Neutrophil (primary cell): ENCODE results near the gene VSIR.

Experiments
- H3K27ac ChIP-seq: fragments of 200-600 bp; sonication (generic); 2 replicates; pipeline ENCODE4 v1.5.1; 2016; ENCODE audit warnings: mild to moderate bottlenecking, moderate library complexity
- H3K27me3 ChIP-seq: fragments of 200-600 bp; sonication (generic); 2 replicates; pipeline ENCODE4 v1.6.0; 2016; ENCODE audit warnings: mild to moderate bottlenecking
- H3K36me3 ChIP-seq: fragments of 200-600 bp; sonication (generic); 2 replicates; pipeline ENCODE4 v1.5.1; 2017
- H3K4me1 ChIP-seq, 2 experiments: fragments of 200-600 bp in 1 of 2; sonication (generic) in 1 of 2; 1 replicate in 1 of 2; 2 replicates in 1 of 2; pipeline versions ENCODE4 v1.5.1 to v1.6.1; 2013 to 2016; ENCODE audit warnings: low read depth in 1 of 2, low read length in 1 of 2, mild to moderate bottlenecking in 1 of 2, moderate library complexity in 1 of 2; ENCODE audit not compliant: control insufficient read depth in 1 of 2, insufficient read depth in 1 of 2
- H3K4me3 ChIP-seq, 2 experiments: fragments of 200-600 bp in 1 of 2; sonication (generic) in 1 of 2; 1 replicate in 1 of 2; 2 replicates in 1 of 2; pipeline ENCODE4 v1.5.1; 2013 to 2016; ENCODE audit warnings: low read depth in 1 of 2, low read length in 1 of 2, mild to moderate bottlenecking in 1 of 2, moderate library complexity in 1 of 2
- H3K9me3 ChIP-seq: fragments of 200-600 bp; sonication (generic); 2 replicates; pipeline ENCODE4 v1.5.1; 2016
- CTCF ChIP-seq: fragments of 200-600 bp; sonication (generic); IDR thresholded peaks from 2 replicates; pipeline ENCODE4 v1.5.1; 2016; ENCODE audit warnings: antibody characterized with exemption

The VSIR gene

GRCh38 chr10:71777213-71777985 is 4.1 kb upstream of the VSIR start:
- H3K4me1 ChIP-seq: peaks cover 84 to 89% of the 10 kb centered on the region in 2 experiments
- peaks cover 7% of the 10 kb centered on the region for H3K36me3 ChIP-seq
- H3K27me3 ChIP-seq: no peaks in the 10 kb centered on the region
- H3K4me3 ChIP-seq: peak overlapping the region in 1 of 2 experiments; percentile 7
- H3K27ac ChIP-seq: peak overlapping the region; percentile 99
- H3K9me3 ChIP-seq: no peaks in the 10 kb centered on the region
- TF ChIP-seq CTCF: no peak

GRCh38 chr10:71776481-71776925 is 3.2 kb upstream of the VSIR start:
- Histone ChIP-seq H3K36me3 (peaks cover 15% of the 10 kb centered on the region), H3K27ac (peak overlapping the region; percentile 99), H3K27me3 (no peaks in the 10 kb centered on the region), H3K9me3 (no peaks in the 10 kb centered on the region), H3K4me1 (peaks cover 84 to 86% of the 10 kb centered on the region in 2 experiments), H3K4me3 (peak overlapping the region; percentile 99 to 100)
- TF ChIP-seq CTCF: no peak

- peak; percentile 45 for TF ChIP-seq CTCF
- Histone ChIP-seq H3K4me3 (peak overlapping the region; percentile 99 to 100), H3K9me3 (no peaks in the 10 kb centered on the region), H3K27ac (peak overlapping the region; percentile 99), H3K4me1 (peaks cover 77 to 87% of the 10 kb centered on the region in 2 experiments), H3K36me3 (peaks cover 29% of the 10 kb centered on the region), H3K27me3 (no peaks in the 10 kb centered on the region)
Observed at GRCh38 chr10:71774916-71775702, 1.8 kb upstream of the VSIR start.

GRCh38 chr10:71772832-71773220 is 494 bp downstream of the VSIR start:
- Histone ChIP-seq H3K27ac (peak overlapping the region; percentile 99), H3K36me3 (peaks cover 50% of the 10 kb centered on the region), H3K27me3 (no peaks in the 10 kb centered on the region), H3K4me3 (peak overlapping the region; percentile 99 to 100), H3K9me3 (no peaks in the 10 kb centered on the region), H3K4me1 (peaks cover 74 to 87% of the 10 kb centered on the region in 2 experiments)
- no peak for TF ChIP-seq CTCF

GRCh38 chr10:71771821-71772617 is 1.3 kb downstream of the VSIR start:
- H3K4me1 ChIP-seq: peaks cover 74 to 87% of the 10 kb centered on the region in 2 experiments
- no peaks in the 10 kb centered on the region for H3K9me3 ChIP-seq
- H3K36me3 ChIP-seq: peaks cover 59% of the 10 kb centered on the region
- no peaks in the 10 kb centered on the region for H3K27me3 ChIP-seq
- no peak for TF ChIP-seq CTCF
- H3K27ac ChIP-seq: peak overlapping the region; percentile 99
- peak overlapping the region; percentile 99 to 100 for H3K4me3 ChIP-seq
